HL-60 (cell line): ENCODE results near the gene MYOZ1.

Experiments used
- CTCF ChIP-seq: IDR thresholded peaks from one replicate; pipeline ENCODE4 v1.5.1; 2011; ENCODE audit warnings: low read length, control low read depth, inconsistent platforms; ENCODE audit not compliant: insufficient read depth
- GABPA ChIP-seq: IDR thresholded peaks from 2 replicates; pipeline ENCODE4 v1.6.1; 2012; ENCODE audit warnings: low read depth
- POLR2AphosphoS5 ChIP-seq: IDR thresholded peaks from 2 replicates; pipeline ENCODE4 v1.6.1; 2012; ENCODE audit warnings: low read depth

DNA sequence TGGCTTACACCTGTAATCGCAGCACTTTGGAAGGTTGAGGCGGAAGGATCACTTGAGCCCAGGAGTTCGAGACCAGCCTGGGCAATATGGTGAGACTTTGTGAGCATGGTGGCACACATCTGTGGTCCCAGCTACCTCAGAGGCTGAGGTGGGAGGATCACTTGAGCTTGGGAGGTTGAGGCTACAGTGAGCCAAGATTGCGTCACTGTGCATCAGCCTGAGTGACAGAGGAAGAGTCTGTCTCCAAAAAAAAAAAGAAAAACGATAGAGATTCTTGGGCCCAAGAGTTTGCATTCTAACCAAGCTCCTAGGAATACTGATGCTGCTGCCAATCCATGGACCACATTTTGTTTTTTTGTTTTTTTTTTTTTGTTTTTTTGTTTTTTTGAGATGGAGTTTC lies 12.1 kb downstream of the MYOZ1 start:
- no peak for TF ChIP-seq CTCF
- no peak for TF ChIP-seq POLR2AphosphoS5
- TF ChIP-seq GABPA = no peak
